Panc1 (cell line): Measurements from ENCODE around the gene KLHL9.

ENCODE experiments used
- CTCF ChIP-seq: fragments of 450-650 bp; IDR thresholded peaks from 2 replicates; pipeline ENCODE4 v1.5.1; 2017; ENCODE audit warnings: mild to moderate bottlenecking
- REST ChIP-seq, 2 experiments: IDR thresholded peaks; 2 replicates each; pipeline ENCODE4 v1.6.1; 2011 to 2012; ENCODE audit warnings: low read depth in 2 of 2, control low read depth in 1 of 2, low read length in 1 of 2, mild to moderate bottlenecking in 1 of 2, moderate library complexity in 1 of 2; ENCODE audit not compliant: insufficient read depth in 1 of 2

GRCh38 chr9:21289848-21290247, 45.4 kb downstream of the KLHL9 start:
- no peak for TF ChIP-seq CTCF
- no peak for TF ChIP-seq REST (IDR thresholded peaks at IDR 0.05; ENCODE audit: insufficient read depth in 1 of 2, low read depth in 2 of 2, low read length in 1 of 2)
